Osteocyte (in vitro differentiated cells): ENCODE data around the gene LRCOL1. TPM values are rescaled to one million over a fixed set of nuclear protein-coding genes. Genes with fewer than 3 reads are reported as not detected.

Experiments used
- DNase-seq: peaks from one replicate; pipeline ENCODE4 v3.0.0; 2021; ENCODE audit warnings: mixed read lengths; ENCODE audit not compliant: unreplicated experiment; ENCODE audit errors: extremely low spot score
- H3K27ac Mint-ChIP-seq: one replicate; pipeline ENCODE4 v1.8.0; 2021; ENCODE audit warnings: mild to moderate bottlenecking, mixed read lengths; ENCODE audit not compliant: unreplicated experiment
- H3K27me3 Mint-ChIP-seq: one replicate; pipeline ENCODE4 v1.8.0; 2021; ENCODE audit warnings: mixed read lengths; ENCODE audit not compliant: unreplicated experiment
- H3K36me3 Mint-ChIP-seq: one replicate; pipeline ENCODE4 v1.8.0; 2021; ENCODE audit warnings: mixed read lengths; ENCODE audit not compliant: unreplicated experiment
- H3K4me1 Mint-ChIP-seq: one replicate; pipeline ENCODE4 v1.8.0; 2021; ENCODE audit warnings: mixed read lengths; ENCODE audit not compliant: unreplicated experiment
- H3K4me3 Mint-ChIP-seq: one replicate; pipeline ENCODE4 v1.8.0; 2021; ENCODE audit warnings: mild to moderate bottlenecking, moderate library complexity, mixed read lengths; ENCODE audit not compliant: unreplicated experiment
- H3K9me3 Mint-ChIP-seq: one replicate; pipeline ENCODE4 v1.8.0; 2021; ENCODE audit warnings: mixed read lengths; ENCODE audit not compliant: unreplicated experiment
- total RNA-seq: library from RNA; stranded (reverse); gene quantifications from 2 replicates; pipeline ENCODE4 v1.2.1, GENCODE V29; 2021
- TF ChIP-seq, protein P1 (sequence below): fragments of 200-600 bp; sonication (generic); IDR thresholded peaks from 2 replicates; pipeline ENCODE4 v1.5.0; 2021; ENCODE audit warnings: antibody characterized with exemption, mild to moderate bottlenecking, moderate library complexity

LRCOL1 gene
- total RNA-seq, 1 donor from 2014 or later, result not detected

DNA sequence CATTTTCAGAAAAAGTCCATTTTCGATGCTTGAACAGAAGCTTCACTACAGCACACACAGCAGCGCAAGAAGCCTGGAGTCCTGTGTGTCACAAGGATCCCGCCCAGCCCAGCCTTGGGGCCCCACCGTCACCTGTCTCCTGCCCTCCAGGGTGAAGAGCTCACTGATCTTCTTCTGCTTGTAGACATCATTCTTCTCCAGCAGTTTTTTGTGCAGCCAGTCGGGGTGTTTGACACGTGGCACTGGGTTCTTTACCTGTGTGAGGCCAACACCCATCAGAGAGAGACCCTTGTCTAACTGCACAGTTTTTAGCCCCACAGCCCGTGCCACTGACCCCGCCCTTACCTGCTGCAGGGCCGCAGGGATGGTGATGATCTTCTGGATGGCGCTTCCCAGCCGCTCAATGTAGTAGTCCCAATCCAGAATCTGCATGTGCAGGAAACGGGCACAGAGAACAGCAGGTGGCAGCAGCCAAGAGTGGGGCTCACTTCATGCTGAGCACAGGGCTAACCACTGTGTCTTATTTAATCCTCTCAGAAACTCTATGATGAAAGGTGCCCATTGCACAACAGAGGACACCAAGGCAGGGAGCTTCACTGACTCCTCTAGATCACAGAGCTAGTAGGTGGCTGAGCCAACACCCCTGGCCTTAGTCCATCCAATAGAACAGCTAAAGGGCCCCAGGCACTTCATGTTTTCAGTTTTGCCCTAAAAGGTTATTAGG is 46.8 kb upstream of the LRCOL1 start:
- no peak overlapping the region for H3K4me3 Mint-ChIP-seq
- no peaks in the 10 kb centered on the region for H3K27me3 Mint-ChIP-seq
- TF ChIP-seq, protein P1, sequence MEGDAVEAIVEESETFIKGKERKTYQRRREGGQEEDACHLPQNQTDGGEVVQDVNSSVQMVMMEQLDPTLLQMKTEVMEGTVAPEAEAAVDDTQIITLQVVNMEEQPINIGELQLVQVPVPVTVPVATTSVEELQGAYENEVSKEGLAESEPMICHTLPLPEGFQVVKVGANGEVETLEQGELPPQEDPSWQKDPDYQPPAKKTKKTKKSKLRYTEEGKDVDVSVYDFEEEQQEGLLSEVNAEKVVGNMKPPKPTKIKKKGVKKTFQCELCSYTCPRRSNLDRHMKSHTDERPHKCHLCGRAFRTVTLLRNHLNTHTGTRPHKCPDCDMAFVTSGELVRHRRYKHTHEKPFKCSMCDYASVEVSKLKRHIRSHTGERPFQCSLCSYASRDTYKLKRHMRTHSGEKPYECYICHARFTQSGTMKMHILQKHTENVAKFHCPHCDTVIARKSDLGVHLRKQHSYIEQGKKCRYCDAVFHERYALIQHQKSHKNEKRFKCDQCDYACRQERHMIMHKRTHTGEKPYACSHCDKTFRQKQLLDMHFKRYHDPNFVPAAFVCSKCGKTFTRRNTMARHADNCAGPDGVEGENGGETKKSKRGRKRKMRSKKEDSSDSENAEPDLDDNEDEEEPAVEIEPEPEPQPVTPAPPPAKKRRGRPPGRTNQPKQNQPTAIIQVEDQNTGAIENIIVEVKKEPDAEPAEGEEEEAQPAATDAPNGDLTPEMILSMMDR, result no peak
- H3K27ac Mint-ChIP-seq, result no peak overlapping the region
- H3K4me1 Mint-ChIP-seq, result no peaks in the 10 kb centered on the region
- no peaks in the 10 kb centered on the region for H3K9me3 Mint-ChIP-seq
- peaks cover 43% of the 10 kb centered on the region for H3K36me3 Mint-ChIP-seq
- no peak for DNase-seq

DNA sequence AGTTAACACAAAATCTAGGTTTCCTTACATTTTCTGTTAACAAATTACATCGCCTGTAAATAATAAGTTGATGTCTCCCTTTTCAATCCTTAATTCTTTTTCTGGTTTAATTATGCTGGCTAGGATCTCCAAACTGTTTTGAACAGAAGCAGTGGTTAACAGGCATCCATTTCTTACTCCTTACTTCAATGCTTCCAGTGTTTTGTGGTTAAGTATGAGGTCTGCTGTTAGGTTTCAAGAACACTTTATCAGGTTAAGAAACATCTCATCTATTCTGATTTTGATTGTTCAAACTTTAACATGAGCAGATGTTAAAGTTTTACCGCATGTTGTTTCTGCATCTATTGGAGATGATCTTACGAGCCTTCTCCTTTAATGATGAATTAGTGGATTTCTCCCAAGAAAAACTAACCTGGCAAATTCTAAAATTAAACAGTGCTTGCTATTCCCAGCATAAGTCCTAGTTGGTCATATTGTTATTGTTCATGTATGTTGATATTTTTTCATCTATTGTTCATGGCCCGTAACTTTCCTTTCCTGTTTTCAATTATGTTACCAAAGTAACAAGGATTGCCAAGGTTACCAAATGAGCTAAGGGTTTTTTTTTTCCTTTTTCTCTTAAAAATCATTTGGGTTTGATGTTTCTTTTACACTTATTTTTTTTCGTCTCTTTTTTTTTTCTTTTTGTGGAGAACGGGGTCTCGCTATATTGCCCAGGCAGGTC is 43.3 kb upstream of the LRCOL1 start:
- Mint-ChIP-seq H3K36me3 (peaks cover 36% of the 10 kb centered on the region), H3K27me3 (no peaks in the 10 kb centered on the region), H3K9me3 (no peaks in the 10 kb centered on the region), H3K27ac (no peak overlapping the region), H3K4me1 (no peaks in the 10 kb centered on the region), H3K4me3 (no peak overlapping the region)
- TF ChIP-seq, protein P1, result no peak
- DNase-seq, result no peak

- Mint-ChIP-seq H3K9me3 (no peaks in the 10 kb centered on the region), H3K27ac (no peak overlapping the region), H3K36me3 (peaks cover 38% of the 10 kb centered on the region), H3K27me3 (no peaks in the 10 kb centered on the region), H3K4me3 (no peak overlapping the region), H3K4me1 (no peaks in the 10 kb centered on the region)
- DNase-seq, result no peak
- TF ChIP-seq, protein P1, result no peak
Measured at GRCh38 chr12:132651444-132652100, 41.2 kb upstream of the LRCOL1 start.

GRCh38 chr12:132649226-132649945 is 39.0 kb upstream of the LRCOL1 start:
- Mint-ChIP-seq H3K4me1 (no peaks in the 10 kb centered on the region), H3K27me3 (no peaks in the 10 kb centered on the region), H3K9me3 (no peaks in the 10 kb centered on the region), H3K36me3 (peaks cover 43% of the 10 kb centered on the region), H3K27ac (no peak overlapping the region), H3K4me3 (no peak overlapping the region)
- no peak for DNase-seq
- TF ChIP-seq, protein P1, result no peak
